ENCODE data around the gene INTS6L. TPM values are rescaled to one million over a fixed set of nuclear protein-coding genes. Genes with fewer than 3 reads are reported as not detected.
A peak's percentile ranks its signal among the peaks of the same experiment; 100 is the strongest.
"Not testable (repeated sequence)": the region's sequence is repeated elsewhere in the genome, so short reads cannot be mapped to it uniquely, and the experiment has no call there.

Gene INTS6L
- total and polyA plus RNA-seq, 2 donors from 2014 or later: 4.7 to 7.7 TPM

DNA sequence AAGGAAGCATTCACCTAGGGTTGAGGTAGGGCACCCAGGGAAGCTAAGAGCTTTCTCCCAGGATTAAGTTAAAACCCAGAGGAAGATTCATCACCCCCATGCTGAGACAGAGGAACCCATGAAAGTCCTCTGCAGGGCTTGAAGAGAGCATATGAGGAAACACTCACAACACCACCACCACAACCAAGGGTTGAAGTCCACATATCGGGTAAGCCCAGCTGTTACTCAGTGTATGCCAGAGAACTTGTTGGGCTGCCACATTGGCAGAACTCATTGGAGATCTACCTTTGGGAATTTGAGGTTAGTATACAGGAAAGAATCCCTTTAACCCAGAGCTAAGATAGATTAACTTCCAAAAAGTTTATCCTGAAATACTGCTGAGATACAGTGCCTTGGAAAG lies 75.1 kb downstream of the INTS6L start:
- Histone ChIP-seq H3K4me1 (ENCODE audit: control insufficient read depth in 2 of 3, insufficient read depth in 2 of 3, low read depth in 1 of 3, low read length in 3 of 3) (no peaks in the 10 kb centered on the region), H3K27ac (ENCODE audit: low read depth in 2 of 2, low read length in 2 of 2) (no peak overlapping the region), H3K9me3 (ENCODE audit: control insufficient read depth in 2 of 3, insufficient read depth in 1 of 3, low read length in 3 of 3) (no peaks in the 10 kb centered on the region), H3K36me3 (ENCODE audit: control insufficient read depth in 2 of 3, insufficient read depth in 3 of 3, low read length in 3 of 3) (no peaks in the 10 kb centered on the region), H3K4me3 (ENCODE audit: low read length in 3 of 3) (no peak overlapping the region), H3K9ac (ENCODE audit: low read length in 3 of 3) (no peak overlapping the region), H3K27me3 (ENCODE audit: control insufficient read depth, insufficient read depth, low read length) (no peaks in the 10 kb centered on the region)
- TF ChIP-seq, protein P1, sequence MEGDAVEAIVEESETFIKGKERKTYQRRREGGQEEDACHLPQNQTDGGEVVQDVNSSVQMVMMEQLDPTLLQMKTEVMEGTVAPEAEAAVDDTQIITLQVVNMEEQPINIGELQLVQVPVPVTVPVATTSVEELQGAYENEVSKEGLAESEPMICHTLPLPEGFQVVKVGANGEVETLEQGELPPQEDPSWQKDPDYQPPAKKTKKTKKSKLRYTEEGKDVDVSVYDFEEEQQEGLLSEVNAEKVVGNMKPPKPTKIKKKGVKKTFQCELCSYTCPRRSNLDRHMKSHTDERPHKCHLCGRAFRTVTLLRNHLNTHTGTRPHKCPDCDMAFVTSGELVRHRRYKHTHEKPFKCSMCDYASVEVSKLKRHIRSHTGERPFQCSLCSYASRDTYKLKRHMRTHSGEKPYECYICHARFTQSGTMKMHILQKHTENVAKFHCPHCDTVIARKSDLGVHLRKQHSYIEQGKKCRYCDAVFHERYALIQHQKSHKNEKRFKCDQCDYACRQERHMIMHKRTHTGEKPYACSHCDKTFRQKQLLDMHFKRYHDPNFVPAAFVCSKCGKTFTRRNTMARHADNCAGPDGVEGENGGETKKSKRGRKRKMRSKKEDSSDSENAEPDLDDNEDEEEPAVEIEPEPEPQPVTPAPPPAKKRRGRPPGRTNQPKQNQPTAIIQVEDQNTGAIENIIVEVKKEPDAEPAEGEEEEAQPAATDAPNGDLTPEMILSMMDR (IDR thresholded peaks at IDR 0.05; ENCODE audit: borderline replicate concordance, extremely low read depth, insufficient read depth): no peak
- intact Hi-C loops (cut with DNase I): no loop called here
- FAIRE-seq: no peak
- no peak for DNase-seq

DNA sequence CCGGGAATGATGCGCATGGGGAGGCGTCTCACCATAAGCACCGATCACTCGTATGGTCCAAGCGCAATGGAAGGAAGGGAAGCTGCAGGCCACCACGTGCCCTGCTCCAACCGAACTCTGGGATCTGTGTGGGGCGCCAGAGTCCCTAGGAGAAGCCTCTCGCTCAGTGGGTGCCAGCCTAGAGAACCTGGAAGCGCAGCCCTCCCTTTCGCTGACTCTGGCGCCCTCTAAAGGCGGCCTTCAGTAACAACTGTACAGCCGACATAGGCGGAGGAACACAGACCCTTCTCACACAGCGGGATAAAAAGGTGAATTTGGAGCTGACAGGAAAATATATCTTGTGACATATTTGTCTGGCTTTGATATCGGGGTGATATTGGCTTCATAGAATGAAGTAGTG lies 76.0 kb downstream of the INTS6L start:
- Histone ChIP-seq H3K9ac (ENCODE audit: low read length in 3 of 3) (no peak overlapping the region), H3K9me3 (ENCODE audit: control insufficient read depth in 2 of 3, insufficient read depth in 1 of 3, low read length in 3 of 3) (no peaks in the 10 kb centered on the region), H3K27ac (ENCODE audit: low read depth in 2 of 2, low read length in 2 of 2) (no peak overlapping the region), H3K36me3 (ENCODE audit: control insufficient read depth in 2 of 3, insufficient read depth in 3 of 3, low read length in 3 of 3) (no peaks in the 10 kb centered on the region), H3K4me1 (ENCODE audit: control insufficient read depth in 2 of 3, insufficient read depth in 2 of 3, low read depth in 1 of 3, low read length in 3 of 3) (no peaks in the 10 kb centered on the region), H3K27me3 (ENCODE audit: control insufficient read depth, insufficient read depth, low read length) (no peaks in the 10 kb centered on the region), H3K4me3 (ENCODE audit: low read length in 3 of 3) (no peak overlapping the region)
- FAIRE-seq: no peak
- intact Hi-C loops (cut with DNase I): no loop called here
- DNase-seq: peak; percentile 14 to 67 (median 26)
- TF ChIP-seq, protein P1 (IDR thresholded peaks at IDR 0.05; ENCODE audit: borderline replicate concordance, extremely low read depth, insufficient read depth): peak; percentile 38

DNA sequence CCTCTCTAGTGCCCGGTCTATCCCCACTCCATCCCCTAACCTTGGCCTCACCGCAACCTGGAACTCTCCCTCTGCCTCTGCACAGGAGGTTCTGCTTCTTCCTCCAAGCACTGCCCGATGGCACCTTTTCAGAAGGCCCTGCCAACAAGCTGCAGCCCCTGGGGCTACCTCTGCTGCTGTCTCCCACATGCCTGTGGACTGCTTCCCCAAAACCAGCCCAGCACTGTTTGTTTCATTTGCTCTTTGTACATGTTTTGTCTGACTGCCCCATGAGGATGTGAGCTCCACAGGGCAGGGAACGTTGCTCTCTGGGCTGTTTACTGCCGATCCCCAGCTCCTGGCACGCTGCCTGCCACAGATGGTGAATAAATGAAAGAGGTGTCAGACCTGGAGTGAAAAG lies 85.4 kb downstream of the INTS6L start:
- no peaks in the 10 kb centered on the region for H3K9me3 ChIP-seq (ENCODE audit: control insufficient read depth in 2 of 3, insufficient read depth in 1 of 3, low read length in 3 of 3)
- TF ChIP-seq, protein P1 (IDR thresholded peaks at IDR 0.05; ENCODE audit: borderline replicate concordance, extremely low read depth, insufficient read depth): no peak
- H3K27ac ChIP-seq (ENCODE audit: low read depth in 2 of 2, low read length in 2 of 2): no peak overlapping the region
- H3K36me3 ChIP-seq (ENCODE audit: control insufficient read depth in 2 of 3, insufficient read depth in 3 of 3, low read length in 3 of 3): no peaks in the 10 kb centered on the region
- H3K4me3 ChIP-seq (ENCODE audit: low read length in 3 of 3): no peak overlapping the region
- no peak for DNase-seq
- no peaks in the 10 kb centered on the region for H3K27me3 ChIP-seq (ENCODE audit: control insufficient read depth, insufficient read depth, low read length)
- H3K4me1 ChIP-seq (ENCODE audit: control insufficient read depth in 2 of 3, insufficient read depth in 2 of 3, low read depth in 1 of 3, low read length in 3 of 3): no peaks in the 10 kb centered on the region
- intact Hi-C loops (cut with DNase I): no loop called here
- no peak for FAIRE-seq
- H3K9ac ChIP-seq (ENCODE audit: low read length in 3 of 3): no peak overlapping the region

DNA sequence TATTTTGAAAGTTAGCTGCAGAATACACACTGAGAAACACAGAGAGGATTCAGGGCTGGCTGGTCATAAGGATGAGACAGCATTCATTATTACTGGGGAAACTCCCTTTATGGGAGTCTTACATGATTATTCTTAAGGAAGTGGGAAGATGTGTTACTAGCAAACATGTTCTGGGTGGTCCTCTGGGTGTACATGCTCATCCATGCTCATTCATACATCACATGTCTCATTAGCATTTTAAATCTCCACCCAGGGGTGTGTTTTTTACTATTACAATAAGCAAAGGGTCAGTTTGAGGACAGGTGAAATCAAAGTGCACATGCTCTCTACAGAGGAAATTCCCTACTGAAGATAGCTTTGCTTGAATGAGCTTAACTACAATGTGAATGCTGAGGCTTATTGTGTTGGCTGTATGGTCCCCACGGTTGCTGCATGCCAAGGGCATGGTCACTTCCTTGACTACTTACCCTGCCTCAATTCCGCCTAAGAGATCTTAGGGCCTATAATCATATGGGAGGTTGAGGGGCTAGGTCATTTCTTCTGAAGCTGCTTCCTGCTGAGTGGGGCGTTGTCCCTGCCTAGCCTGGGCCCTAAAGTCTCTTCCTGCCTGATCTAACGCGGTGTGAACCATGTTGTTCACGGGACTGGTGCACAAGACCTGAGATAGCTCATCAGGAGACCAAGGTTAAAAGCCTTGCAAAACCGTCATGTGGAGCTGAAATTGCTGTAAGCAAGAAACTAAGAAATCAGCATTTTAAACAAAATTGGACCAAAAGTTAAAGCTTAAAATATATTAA lies 104.1 kb downstream of the INTS6L start:
- H3K27ac ChIP-seq (ENCODE audit: low read depth in 2 of 2, low read length in 2 of 2); H3K9ac ChIP-seq (ENCODE audit: low read length in 3 of 3); intact Hi-C loops (cut with DNase I); H3K36me3 ChIP-seq (ENCODE audit: control insufficient read depth in 2 of 3, insufficient read depth in 3 of 3, low read length in 3 of 3); DNase-seq; H3K27me3 ChIP-seq (ENCODE audit: control insufficient read depth, insufficient read depth, low read length); H3K9me3 ChIP-seq (ENCODE audit: control insufficient read depth in 2 of 3, insufficient read depth in 1 of 3, low read length in 3 of 3); H3K4me1 ChIP-seq (ENCODE audit: control insufficient read depth in 2 of 3, insufficient read depth in 2 of 3, low read depth in 1 of 3, low read length in 3 of 3); H3K4me3 ChIP-seq (ENCODE audit: low read length in 3 of 3); FAIRE-seq: not testable (repeated sequence)
